Measurements from ENCODE around the gene ZNF263.

- peak; percentile 81 for TF ChIP-seq MAX (IDR thresholded peaks at IDR 0.05)
- peak; percentile 97 for TF ChIP-seq YY1 (IDR thresholded peaks at IDR 0.05)
- peak; percentile 0 for TF ChIP-seq CTCF (IDR thresholded peaks at IDR 0.05; ENCODE audit: low read depth, low read length, missing input control)
- TF ChIP-seq SP1 (IDR thresholded peaks at IDR 0.05) = no peak
- peak in 1 of 2 donors; percentile 24 for TF ChIP-seq RAD21 (IDR thresholded peaks at IDR 0.05)
- TF ChIP-seq GABPA (IDR thresholded peaks at IDR 0.05 in 1 of 2, conservative IDR thresholded peaks at IDR 0.05 in 1 of 2) = peak; percentile 77 to 94
These were observed 22.1 kb downstream of the ZNF263 start, which contains the start of the genes TIGD7 and ZNF75A for GRCh38 chr16:3305109-3306068.
